GM13976 (cell line): ENCODE measurements around the gene EFNA5.

Source experiments
- DNase-seq: peaks from one replicate; pipeline ENCODE4 v3.0.0; 2012; ENCODE audit warnings: low spot score
- CTCF ChIP-seq: IDR thresholded peaks from 2 replicates; pipeline ENCODE4 v1.5.1; 2012; ENCODE audit warnings: borderline replicate concordance, mild to moderate bottlenecking; ENCODE audit not compliant: insufficient read depth; ENCODE audit errors: extremely low read depth, missing control alignments, control extremely low read depth
- in situ Hi-C: fragments of 300-500 bp; cut with MboI; formaldehyde crosslinking; loops from one replicate; pipeline ENCODE4 v1.12.0; 2022; ENCODE audit warnings: low sequenced_read_pairs, mixed read lengths, inconsistent platforms; ENCODE audit not compliant: unreplicated experiment

Gene EFNA5

GRCh38 chr5:107474716-107475489 lies 195.8 kb downstream of the EFNA5 start:
- no peak for TF ChIP-seq CTCF
- in situ Hi-C loops: no loop called here
- DNase-seq: no peak

- in situ Hi-C loops: no loop called here
- no peak for TF ChIP-seq CTCF
Observed at GRCh38 chr5:107474361-107474715, 196.4 kb downstream of the EFNA5 start.

GRCh38 chr5:107472620-107473064 lies 198.1 kb downstream of the EFNA5 start:
- no peak for TF ChIP-seq CTCF
- DNase-seq: no peak
- in situ Hi-C loops: no loop called here

More at GRCh38 chr5:107474361-107474715, 196.4 kb downstream of the EFNA5 start:
- no peak for DNase-seq

GRCh38 chr5:107470295-107470582 lies 200.5 kb downstream of the EFNA5 start:
- DNase-seq: no peak
- in situ Hi-C loops: no loop called here
- TF ChIP-seq CTCF: no peak

- no peak for DNase-seq
- in situ Hi-C loops: no loop called here
- TF ChIP-seq CTCF: no peak
Observed at GRCh38 chr5:107469485-107470294, 201.0 kb downstream of the EFNA5 start.

GRCh38 chr5:107469064-107469463 lies 201.7 kb downstream of the EFNA5 start:
- no peak for DNase-seq

More at GRCh38 chr5:107469064-107469463, 201.7 kb downstream of the EFNA5 start:
- in situ Hi-C loops: no loop called here
- no peak for TF ChIP-seq CTCF
